ENCODE data around the gene PTPRN2.

The PTPRN2 gene

DNA sequence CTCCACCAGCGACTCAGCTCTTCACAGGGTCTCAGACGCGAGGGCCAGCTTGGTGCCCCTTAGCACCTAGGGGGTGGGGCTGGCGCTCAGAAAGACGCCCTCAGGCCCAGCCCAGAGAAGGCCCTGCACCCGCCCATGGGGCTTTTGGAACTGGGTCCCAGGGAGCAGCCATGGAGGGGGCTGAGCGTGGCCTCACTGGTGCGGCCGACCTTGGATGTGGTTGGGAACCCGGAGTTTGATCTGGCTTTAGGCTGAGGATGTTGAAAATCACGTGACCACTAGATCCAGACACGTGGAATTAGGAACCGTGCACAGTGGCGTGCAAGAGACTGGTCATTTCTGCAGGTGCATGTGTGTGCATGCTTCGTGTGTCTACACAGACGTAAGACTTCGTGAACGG, 1065.4 kb downstream of the PTPRN2 start:
- DNase-seq, result no peak

DNA sequence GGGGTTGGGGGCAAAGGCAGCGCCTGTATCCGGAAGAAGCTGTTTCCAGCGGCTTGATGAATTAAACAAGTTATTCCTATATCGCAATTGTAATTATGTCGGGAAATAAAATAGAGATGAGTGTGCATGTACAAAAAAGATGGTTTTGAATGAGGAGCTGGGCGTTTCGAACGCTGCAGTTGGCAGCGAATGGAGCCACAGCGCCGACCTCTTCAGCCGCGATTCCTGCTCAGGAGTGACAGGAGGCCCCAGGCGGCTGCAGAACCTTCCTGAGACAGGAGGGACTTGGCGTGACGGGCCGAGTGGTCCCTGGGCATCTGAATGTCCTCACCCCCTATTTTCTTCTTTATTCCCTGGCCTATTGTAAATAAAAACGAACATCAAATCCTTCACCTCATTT, 1065.9 kb downstream of the PTPRN2 start:
- no peak for DNase-seq

DNA sequence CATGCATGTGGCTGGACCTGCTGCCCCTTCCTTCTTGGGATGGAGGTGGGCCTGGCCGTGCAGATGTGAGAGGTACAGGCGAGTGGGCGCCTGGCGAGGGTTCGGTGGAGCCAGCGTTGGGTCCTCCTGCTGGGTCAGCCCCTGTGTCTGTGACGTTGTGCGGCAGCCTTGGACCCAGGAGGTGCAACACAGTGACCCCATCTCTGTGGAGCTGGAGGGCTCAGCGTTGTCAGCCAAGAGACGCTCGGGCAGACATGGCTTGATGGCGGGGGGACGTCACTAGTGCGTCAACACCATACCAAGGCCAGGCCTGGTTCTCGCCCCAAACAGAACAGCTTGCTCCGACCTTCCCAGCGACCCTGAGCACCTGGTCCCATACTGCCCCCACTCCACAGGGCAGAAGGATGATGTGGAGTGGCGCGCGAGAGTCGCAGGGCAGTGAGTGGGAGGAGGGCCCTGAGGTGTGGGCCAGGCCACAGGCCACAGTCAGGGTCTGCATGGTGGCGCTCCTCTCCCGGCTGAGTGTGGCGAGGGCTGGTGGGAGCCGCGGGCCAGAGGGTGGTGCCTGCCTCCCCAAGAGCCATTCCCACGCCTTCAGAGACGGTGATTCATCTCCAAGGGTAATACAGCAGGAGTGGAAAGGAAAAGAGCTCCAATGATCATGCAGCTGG, 1066.4 kb downstream of the PTPRN2 start:
- DNase-seq, result no peak

DNA sequence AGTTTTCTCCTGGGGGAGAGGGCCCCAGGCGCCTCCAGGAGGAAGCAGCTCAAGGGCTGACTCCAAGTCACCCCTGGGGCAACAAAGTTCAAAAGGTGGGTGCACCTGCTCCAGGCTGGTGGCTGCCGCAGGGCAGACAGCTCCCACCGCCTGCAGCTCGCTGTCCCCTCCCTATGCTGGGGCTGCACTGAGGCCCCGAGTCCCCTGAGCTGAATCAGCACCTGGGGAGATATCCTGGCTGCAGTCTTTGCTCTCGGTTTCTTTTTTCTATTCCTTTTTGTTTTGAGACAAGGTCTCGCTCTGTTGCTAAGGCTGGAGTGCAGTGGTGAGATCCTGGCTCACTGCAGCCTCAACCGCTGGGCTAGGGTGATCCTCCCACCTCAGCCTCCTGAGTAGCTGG, 1067.4 kb downstream of the PTPRN2 start:
- DNase-seq, result no peak

DNA sequence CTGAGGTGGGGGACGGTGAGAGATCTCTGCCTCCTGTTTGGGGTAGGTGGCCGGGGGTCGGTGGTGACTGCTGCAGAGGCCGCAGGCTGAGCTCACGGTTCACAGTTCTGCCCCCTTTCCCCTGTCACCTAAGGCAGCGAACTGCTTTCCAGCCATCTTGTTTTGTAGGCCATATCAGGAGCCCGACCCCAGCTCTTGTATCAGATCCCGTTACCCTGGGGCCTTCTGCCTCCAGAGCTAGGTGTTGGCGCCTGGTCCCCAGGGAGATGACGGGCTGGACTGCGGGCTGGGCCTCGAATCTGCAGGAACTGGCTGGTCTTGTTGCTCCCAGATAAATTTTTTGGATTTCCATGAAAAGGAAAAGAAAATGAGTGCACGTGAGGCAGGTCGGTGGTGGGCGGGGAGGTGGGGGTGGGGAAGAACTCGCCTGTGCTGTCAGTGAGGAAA, 1067.8 kb downstream of the PTPRN2 start:
- DNase-seq, result no peak

DNA sequence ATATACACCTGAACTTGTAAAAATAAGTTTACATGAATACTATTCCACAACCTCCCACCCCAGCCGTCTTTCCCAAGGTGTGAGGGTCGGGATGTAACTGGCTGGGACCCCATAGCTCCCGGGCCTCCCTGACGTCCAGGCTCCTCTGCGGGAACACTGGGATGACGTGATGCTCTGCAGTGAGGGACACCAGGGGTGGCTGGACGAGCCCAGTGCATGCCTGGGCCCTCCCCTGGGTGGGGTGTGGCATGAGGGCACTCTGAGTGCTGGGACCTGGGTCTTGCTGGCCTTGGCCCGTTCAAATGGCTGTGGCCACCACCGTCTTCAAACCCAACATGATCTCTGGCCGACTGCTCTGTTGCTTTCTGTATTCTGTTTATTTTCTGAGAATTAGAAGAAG, 1068.4 kb downstream of the PTPRN2 start:
- DNase-seq, result no peak

DNA sequence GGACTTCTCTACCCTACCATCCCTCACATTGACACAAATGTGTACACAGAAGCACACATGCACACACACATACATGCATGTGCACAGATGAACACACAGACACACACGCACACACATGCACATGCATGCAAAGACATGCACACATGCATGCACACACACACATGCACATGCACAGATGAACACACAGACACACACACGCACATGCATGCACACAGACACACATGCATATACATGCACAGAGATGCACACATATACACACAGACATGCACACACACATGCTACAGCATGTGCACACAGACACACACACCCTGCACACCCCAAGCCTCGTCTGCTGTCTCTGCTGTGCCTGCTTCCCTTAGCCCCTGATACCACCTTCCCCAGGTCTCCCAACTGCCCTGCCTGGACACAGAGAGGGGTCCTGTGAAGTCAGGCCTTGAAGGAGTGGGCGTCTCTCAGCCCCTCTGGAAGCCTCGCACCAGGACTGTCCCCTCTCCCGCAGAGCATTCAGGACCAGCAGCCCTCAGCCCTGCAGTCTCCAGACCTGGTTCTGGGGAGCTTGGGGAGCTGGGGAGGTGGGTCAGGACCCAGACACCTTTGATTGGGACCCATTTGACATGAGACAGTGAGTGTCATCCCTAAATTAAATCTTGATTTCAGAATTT, 1069.0 kb downstream of the PTPRN2 start:
- DNase-seq, result no peak

DNA sequence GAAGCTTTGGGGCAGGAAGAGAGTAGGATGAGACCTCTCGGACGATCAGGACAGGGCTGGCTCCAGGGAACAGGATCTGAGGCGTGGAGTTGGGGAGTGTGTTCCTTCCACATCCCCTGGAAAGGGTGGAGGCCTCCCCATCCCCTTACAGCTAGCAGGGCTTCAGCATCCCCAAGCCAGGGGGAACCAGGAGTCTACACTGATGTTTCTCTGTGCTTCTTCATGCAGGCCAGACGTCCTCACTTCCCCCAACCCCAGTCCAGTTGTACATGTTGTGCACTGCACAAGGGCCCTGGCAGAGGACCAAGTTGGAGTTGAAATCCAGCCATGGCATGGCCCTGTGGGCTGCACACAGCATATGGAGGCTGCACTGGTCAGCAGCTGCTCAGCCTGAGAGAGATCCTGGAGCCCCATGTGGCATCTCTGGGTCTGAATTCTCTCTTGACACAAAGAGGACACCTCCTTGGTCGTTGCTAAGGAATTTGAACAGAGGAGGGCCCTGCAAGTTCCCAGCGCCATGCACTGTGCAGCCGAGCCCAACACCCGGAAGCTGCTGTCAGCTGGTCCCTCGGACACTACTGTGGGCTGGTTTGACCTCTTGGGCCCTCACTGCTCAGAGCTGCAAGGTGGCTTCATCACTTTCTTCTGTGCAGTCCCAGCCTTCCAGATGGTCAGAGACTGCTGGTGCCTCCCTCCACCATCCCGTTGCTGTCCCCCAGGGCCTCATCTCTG, 1069.7 kb downstream of the PTPRN2 start:
- DNase-seq, result no peak

DNA sequence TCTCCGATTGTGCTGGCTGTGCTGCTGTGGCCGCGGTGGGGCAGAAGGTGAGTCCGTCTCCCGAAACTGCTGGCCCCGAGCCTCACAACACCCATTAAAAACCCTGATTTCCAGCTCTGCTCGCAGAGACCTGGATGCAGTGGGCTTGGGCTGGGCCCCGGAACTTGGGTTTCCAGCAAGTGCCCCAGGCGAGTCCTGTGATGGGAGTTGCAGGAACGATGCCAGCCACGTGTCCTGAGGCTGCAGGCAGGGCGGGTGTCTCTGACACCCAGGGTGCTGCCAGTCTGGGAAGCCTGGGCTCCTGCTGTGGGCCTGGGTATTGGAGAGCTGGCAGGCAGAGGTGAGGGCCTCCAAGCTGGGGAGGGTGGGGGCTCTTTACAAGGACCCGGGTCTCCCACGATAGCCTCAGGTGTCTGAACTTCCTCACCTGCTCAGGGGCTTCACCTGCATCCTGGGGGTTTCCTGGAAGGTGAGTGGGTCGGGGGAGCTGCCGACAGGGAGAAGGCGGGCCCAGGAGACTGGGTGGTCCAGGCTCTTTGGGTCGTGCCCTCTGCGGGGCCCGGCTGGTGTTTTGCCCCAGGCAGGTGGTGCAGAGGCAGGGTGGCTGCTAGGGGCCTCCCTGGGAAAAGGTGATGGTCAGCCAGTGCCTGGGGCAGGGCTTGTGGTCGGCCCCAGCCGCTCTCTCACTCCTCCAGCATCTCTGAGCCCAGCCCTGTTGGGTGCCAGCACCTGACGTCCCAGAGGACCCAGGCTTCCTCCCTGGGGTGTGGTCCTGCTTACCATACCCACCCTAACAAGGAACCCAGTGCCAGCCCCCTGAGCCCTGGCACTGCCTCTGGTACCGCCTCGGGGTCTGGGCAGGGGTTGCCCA, 1070.5 kb downstream of the PTPRN2 start:
- DNase-seq, result no peak

DNA sequence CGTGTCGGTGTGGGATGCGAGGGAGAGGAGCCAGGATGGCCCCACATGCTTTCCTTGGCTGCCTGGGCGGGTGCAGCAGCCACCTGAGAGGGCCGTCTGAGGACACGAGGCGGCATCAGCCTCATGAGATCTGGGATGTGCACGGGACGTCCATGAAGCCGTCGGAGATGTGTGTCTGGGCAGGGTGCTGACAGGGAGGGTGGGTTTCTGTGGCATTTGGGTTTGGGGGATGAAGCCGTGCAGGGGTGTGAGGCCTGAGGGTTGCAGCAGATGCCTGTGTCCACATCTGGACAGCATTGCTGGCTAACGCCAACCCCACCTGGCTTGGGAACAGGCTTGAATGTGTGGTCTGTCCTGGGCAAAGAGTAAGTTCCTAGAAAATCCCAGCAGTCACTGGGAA, 1071.3 kb downstream of the PTPRN2 start:
- no peak for DNase-seq

DNA sequence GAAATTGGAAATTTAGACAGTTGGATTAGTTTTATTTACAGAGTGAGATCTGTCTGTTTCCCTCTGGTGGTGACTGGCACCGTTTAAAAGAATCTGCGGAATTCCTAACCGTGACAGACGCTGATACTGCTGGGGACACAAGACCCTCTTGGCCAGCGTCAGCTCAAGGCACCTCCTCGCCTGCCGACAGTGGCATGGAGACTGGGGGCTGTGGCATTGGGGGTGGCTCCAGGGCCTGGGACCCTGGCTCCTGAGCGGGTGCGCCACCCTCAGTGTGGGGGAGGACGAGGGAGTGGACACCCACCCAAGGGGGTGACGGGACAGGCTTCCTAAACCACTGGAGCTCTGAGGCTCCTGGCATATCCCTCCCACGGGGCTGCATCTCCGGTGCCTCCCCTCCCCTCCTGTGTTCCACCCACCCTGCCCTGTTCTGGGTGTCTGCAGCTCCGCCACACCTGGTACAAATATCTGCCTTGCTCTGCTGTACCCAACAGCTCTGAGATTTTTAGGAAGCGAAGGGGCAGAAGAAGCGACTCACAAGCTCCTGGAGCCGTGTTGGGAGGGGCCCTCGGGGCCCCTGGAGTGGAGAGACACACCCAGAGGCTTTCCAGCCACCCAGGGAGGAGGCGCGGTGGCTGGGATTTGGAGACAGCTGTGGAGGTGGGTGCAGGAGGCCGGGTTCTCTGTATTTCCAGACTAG, 1072.1 kb downstream of the PTPRN2 start:
- no peak for DNase-seq

DNA sequence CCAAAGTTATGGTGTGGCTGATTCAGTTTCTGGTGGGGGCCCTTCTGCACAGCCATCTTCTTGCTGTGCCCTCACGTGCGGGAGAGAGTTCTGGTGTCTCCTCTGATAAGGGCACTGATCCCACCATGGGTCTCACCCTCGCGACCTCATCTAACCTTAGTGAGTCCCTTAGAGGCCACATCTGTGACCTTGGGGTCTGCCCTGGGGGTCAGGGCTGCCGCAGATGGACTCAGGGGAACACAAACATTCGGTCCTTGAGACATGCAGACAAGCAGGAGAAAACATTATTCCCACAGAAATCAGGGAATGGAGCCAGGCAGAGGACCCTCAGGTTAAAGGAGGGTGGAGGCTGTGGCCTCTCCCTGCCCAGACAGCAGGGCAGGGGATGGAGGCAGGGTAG, 1072.9 kb downstream of the PTPRN2 start:
- DNase-seq, result no peak

DNA sequence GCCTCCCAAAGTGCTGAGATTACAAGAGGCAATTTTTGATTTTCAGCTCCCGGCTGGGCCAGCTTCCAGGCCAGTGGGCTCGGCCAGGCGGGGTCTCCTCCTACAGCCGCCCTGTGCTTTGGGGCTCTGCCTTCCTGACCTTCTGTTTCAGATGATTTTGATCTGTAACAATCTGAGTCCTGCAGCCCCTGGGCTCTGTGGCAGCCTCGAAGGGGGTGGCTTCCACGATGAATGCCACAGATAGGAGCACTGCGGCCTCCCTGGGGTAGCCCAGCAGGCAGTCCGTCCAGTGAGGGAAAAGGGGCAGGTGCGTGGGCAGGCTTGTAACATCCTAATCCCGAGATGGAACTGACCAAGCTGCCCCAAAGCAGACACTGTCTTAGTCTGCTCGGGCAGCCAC, 1073.3 kb downstream of the PTPRN2 start:
- no peak for DNase-seq

DNA sequence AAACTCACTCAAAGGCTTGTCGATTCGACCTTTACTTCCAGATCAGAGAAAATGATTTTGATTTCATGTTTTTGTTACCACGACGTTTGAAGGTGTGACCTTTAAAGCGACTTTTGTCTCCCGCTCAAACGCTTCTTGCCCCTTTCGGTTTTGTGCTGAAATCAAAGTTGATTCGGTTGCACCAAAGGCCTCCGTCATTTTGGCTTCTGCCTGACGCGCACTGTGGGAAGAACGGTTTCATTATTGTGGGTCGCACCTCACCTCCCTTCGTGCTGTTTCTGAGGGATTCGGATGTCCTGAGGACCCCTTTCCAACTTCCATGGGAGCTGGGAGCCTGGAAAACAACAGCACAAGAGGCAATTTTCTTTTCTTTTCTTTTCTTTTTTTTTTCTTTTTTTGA, 1073.9 kb downstream of the PTPRN2 start:
- no peak for DNase-seq

DNA sequence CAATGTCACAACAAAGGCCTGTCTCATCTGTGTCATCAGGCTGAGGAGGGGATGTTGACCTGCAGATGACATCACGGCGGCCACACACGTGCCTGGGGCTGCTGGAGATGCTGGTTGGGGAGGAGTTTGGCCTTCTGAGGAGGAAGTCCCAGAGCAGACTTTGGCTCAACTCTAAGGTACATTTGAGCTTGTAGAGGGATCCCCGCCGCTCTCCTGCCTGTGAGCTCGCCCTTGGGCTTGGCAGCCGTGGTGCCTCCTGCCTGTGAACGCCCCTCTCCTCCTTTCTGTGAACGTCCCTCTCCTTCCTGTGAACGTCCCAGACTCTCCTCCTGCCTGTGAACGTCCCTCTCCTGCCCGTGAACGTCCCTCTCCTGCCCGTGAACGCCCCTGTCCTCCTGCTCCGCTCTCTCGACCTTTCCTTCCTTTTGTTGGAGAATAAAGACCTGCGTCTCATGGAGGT, 1074.4 kb downstream of the PTPRN2 start:
- DNase-seq, result no peak

DNA sequence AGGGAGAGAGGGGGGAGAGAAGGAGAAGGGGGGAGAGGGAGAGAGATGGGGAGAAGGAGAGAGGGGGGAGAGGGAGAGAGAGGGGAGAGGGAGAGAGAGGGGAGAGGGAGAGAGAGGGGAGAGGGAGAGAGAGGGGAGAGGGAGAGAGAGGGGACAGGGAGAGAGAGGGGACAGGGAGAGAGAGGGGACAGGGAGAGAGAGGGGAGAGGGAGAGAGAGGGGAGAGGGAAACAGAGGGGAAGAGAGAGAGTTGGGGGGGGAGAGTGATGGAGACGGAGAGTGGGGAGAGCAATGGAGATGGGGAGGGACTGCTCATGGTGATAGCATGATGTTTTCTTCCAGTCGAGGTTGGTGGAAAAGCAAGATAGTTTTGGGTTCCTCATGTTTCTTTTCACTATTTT, 1078.4 kb downstream of the PTPRN2 start:
- no peak for DNase-seq

DNA sequence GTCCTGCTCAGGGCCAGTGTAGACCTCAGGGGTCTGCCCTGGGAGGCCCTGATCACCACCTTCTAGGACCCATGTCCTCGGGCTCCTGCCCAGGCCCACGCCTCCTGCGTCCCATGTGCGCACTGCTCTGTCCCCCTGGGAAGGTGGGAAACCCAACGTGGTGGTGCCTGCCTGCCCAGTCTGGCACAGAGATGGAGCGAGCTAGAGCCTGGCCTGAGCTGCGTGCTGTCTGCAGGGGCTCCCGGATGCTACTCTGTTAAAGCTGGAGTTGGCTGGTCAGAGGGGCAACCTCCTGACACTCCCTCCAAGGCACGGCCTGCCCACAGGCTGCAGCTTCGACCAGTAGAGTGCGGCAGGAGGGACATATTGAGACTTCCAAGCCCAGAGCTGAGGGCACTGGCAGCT, 1079.1 kb downstream of the PTPRN2 start:
- DNase-seq, result no peak

DNA sequence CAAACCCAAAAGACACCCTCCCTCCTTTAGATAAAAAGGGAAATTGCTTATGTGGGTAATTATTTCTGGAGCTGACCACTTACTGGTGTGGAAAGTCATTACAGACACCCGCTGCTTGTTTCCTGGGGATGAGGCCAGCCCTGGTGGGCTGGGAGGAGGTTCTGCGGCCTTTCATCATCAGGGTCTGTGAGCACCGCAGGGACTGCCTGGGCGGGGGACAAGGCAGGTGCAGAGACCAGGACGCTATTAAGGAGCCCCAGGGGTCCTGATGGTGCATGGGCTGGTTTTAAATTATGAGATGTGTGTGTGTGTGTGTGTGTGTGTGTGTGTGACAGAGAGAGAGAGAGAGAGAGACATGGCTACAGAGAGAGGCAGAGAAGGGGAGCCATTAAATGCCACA, 1079.6 kb downstream of the PTPRN2 start:
- no peak for DNase-seq

DNA sequence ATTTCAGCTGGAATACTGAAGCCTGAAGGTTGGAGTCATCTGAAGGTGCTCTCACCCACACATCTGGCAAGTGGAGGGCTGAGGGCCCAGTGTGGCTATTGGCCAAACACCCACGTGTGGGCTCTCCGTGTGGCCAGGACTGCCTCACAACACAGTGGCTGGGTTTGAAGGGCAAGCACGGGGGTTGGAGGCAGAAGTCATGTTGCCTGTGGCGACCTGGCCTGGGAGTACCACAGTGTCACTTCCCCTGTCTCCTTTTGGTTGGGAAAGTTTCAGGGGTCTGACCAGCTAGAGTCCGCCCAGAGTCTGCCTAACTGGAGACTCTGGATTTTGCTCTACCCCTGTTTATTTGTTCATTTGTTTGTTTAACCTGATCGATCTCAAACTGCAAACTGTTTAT, 1081.4 kb downstream of the PTPRN2 start:
- DNase-seq, result no peak

DNA sequence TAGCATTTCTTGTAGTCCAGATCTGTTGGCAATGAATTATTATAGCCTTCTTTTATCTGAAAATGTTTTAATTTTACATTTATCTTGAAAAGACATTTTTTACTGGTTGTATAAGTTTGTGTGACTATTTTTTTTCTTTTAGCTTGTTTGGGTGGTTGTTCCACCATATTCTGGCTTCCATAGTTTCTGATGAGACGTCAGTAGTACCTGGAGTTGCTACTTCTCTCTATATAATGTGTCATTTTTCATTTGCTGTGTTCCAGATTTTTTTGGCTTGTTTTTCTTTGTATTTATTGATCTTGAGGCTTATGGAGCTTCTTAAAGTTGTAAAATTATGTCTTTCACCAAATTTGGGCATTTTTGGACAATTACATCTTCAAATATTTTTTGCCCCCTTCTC, 1082.0 kb downstream of the PTPRN2 start:
- DNase-seq, result no peak

DNA sequence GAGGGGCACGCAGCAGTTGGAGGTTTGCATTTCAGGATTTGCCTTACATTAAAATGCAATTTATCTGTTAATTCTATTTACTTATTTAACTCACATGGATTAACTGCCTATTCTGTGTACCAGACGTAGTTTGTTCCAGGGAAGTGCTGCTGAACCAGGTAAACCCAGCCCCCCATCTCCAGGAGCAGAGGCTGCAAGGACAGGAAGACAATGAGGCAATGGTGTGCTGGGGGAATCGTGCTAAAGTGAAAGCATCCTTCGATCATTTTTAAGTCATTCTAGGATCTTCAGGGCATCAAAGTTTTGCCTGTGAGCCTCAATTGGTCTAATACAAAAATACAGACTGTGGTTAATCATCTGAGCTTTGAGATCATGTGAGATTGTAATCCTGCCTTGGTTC, 1084.4 kb downstream of the PTPRN2 start:
- no peak for DNase-seq

DNA sequence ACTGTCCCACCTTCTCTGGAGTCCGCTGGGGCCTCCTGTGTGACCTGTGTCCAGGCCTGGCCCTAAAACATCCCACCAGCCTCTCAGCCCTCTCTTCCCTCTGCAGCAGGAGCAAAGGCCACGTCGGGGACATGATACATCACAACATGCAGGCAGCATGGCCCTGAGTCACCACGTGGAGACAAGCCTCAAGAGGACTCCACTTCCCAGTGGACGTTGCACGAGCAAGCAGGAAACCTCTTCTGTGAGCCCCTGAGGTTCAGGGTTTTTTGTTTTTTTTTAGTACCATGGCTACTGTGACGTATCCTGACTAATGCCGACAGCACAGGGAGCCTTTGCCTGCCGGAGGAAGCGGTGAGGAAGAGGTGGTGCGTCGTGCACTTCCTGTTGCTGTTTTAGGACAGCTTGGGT, 1084.9 kb downstream of the PTPRN2 start:
- DNase-seq, result peak; percentile 35 to 56
